Renal cortex interstitium (tissue), 11 donors: ENCODE results near the gene ADPRS. TPM values are rescaled to one million over a fixed set of nuclear protein-coding genes. Genes with fewer than 3 reads are reported as not detected.

ENCODE experiments used
- DNase-seq, 11 donors: peaks; one replicate each; pipeline ENCODE4 v3.0.0-alpha.2; 2013; ENCODE audit warnings: low read depth in 9 of 11, low spot score in 4 of 11; ENCODE audit errors: extremely low read depth in 1 of 11
- polyA plus RNA-seq, 3 donors: library from polyadenylated mRNA; unstranded; fragments of 120-200 nt; gene quantifications; one replicate each; pipeline ENCODE4 v1.2.1, GENCODE V29; 2013; ENCODE audit not compliant: insufficient read length in 3 of 3

ADPRS gene
- polyA plus RNA-seq, 3 donors = 29.7 to 35.3 (median 34.4) TPM

GRCh38 chr1:36084497-36085115, 4.1 kb upstream of the ADPRS start:
- peak in 3 of 11 donors; percentile 13 to 24 (median 23) for DNase-seq

- DNase-seq = no peak
Observed at GRCh38 chr1:36085126-36085525, 3.6 kb upstream of the ADPRS start.

- DNase-seq = no peak
Observed at GRCh38 chr1:36085686-36086526, 2.8 kb upstream of the ADPRS start.

GRCh38 chr1:36086529-36087232, 2.0 kb upstream of the ADPRS start:
- no peak for DNase-seq

- no peak for DNase-seq
Observed at GRCh38 chr1:36087233-36088123, 1.2 kb upstream of the ADPRS start.

GRCh38 chr1:36088265-36088576, 471 bp upstream of the ADPRS start:
- peak in 1 of 11 donors; percentile 6 for DNase-seq

GRCh38 chr1:36089393-36090121, 865 bp downstream of the ADPRS start:
- DNase-seq = peak in 4 of 11 donors; percentile 19 to 32 (median 28)

GRCh38 chr1:36091141-36091540, 2.4 kb downstream of the ADPRS start:
- no peak for DNase-seq

DNA sequence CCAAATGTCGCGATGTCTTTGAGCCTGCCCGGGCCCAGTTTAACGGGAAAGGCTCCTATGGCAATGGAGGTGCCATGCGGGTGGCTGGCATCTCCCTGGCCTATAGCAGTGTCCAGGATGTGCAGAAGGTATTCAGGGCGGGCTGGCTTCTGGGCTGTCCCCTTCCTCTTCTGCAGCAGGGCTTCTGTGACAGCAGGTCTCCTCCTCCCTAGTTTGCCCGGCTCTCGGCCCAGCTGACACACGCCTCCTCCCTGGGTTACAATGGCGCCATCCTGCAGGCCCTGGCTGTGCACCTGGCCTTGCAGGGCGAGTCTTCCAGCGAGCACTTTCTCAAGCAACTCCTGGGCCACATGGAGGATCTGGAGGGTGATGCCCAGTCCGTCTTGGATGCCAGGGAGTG, 3.0 kb downstream of the ADPRS start:
- no peak for DNase-seq

DNA sequence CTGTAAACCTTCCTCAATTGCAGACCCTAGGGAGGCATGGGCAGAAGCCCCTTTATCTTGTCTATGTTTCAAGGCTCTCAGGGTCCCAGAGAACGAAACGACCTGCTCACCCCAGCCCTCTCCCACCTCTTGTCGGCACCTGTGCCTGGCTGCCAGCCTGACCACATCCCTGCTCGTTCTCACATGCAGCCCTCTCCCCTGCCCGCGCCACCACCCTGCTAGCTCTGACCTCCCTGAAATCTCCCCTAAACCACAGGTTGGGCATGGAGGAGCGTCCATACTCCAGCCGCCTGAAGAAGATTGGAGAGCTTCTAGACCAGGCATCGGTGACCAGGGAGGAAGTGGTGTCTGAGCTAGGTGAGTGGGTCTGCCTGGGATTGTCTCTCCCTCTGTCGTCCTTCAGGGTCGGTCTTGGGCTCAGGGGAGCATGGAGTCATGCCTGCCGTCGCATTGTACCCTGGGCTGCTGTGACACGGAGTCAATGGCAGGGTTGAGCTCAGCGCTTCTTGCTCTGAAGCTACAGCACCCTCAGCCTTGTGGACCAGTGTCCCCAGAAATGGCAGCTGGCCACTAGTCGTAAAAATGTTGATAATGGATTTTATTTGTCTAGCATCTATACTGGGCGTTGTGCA, 3.6 kb downstream of the ADPRS start:
- no peak for DNase-seq

DNA sequence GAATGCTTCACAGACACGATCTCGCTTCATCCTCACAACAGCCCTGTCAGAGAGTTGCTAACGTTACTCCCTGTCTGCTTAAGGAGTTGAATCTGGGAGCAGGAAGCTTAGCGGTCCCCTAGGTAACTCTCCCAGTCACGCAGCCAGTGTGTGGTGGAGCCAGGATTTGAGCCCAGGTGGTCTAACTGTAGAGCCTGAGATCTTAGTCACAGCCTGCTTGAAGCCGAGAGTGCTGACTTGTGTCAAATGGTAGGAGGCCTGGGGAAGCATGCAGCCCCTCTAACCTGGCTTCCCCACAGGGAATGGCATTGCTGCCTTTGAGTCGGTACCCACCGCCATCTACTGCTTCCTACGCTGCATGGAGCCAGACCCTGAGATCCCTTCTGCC, 4.1 kb downstream of the ADPRS start:
- DNase-seq = no peak

DNA sequence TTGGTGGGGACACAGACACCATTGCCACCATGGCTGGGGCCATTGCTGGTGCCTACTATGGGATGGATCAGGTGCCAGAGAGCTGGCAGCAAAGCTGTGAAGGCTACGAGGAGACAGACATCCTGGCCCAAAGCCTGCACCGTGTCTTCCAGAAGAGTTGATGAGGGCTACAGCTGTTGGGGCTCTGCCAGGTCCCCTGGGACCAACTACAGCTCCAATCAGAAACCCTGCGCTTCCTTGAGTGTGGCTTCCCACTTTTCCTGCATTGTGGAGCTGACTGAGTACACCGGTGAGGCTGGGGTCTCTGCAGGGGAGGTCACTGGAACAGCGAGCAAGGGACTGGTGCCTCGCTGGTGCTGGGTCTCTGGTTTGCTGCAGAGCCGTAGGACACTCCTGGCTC, 4.5 kb downstream of the ADPRS start:
- DNase-seq = no peak

GRCh38 chr1:36093929-36094328, 5.2 kb downstream of the ADPRS start:
- DNase-seq = no peak

DNA sequence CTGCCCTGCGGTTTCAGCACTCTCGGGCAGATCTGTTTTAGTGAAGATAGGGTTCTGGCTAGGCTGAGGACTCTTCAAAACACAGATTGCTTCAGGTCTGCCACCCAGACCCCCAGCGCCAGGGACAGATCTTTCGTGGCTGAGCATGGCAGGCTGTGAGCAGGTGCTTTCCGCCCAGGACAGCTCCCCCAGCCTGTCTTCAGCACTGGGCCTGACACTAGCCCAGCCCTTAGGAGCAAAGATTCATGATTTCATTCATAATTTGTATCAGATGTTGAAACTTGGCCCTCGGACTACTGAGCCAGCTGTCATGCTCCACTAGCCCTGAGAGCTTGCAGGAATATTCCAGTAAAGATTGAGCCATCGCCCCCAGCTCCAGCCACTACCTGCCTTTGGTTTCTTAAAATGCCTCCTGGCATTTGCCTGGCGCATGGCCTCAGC, 5.9 kb downstream of the ADPRS start:
- DNase-seq = no peak

DNA sequence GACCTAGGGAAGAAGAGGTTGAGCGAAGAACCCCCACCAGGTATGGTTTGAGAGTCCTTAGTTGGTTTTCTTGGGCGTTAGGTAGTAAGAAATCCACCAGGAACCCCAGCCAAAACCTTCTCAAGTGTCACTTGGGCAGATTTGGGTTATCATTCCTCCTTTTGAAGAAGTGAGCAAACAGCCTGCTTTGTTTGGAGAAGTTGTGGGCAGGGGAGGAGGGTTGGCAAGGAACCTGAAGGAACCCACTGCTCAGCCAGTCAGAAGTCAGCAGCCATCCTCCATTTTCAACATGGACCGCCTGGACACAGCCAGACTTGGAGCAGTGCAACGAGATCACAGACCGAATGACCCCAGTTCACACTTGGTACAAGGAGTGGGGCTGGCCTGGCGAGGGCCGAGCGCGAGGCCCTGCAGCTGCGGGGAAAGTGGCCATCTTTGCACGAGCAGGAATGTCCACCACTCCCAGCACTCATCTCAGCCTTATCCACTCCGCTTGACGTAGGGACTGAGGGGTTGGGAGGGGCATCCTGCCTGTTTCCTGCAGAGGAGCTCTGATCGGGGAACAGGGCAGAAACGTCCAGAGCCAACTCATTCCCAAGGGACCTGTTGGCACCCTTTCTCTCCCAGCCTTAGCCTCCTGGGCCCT, 7.2 kb downstream of the ADPRS start:
- no peak for DNase-seq

GRCh38 chr1:36096500-36097432, 8.1 kb downstream of the ADPRS start:
- no peak for DNase-seq
